H1 (cell line): Measurements from ENCODE around the gene RB1. TPM values are rescaled to one million over a fixed set of nuclear protein-coding genes. Genes with fewer than 3 reads are reported as not detected.
A peak's percentile ranks its signal among the peaks of the same experiment; 100 is the strongest.

Experiments used
- CTCF ChIA-PET: fragments of 300-600 bp; sonication (Branson Sonifier 250); formaldehyde crosslinking; loops from one replicate; lab custom pipeline; 2021; ENCODE audit not compliant: partially characterized antibody; lab: Charles Lee
- POLR2A ChIA-PET: fragments of 300-600 bp; sonication (Branson Sonifier 250); formaldehyde crosslinking; loops from one replicate; lab custom pipeline; 2021; ENCODE audit warnings: inconsistent platforms; ENCODE audit not compliant: partially characterized antibody; lab: Charles Lee
- DNase-seq, 2 experiments: peaks; one replicate each; pipeline versions ENCODE4 v3.0.0 to v3.0.0-alpha.2; 2010 to 2022; ENCODE audit warnings: low spot score in 2 of 2, low read depth in 1 of 2, mixed read lengths in 1 of 2
- FAIRE-seq: peaks from 2 replicates; lab custom pipeline; 2011; peaks lifted over from hg19 to GRCh38; lab: Jason Lieb, UNC
- H2AFZ ChIP-seq: 2 replicates; pipeline ENCODE4 v1.8.1; 2012; ENCODE audit warnings: low read length, inconsistent platforms
- H2AK5ac ChIP-seq: 2 replicates; pipeline ENCODE4 v1.6.1; 2013; ENCODE audit warnings: low read depth, low read length
- H2BK120ac ChIP-seq: replicated peaks from 2 replicates; pipeline ENCODE3; 2013; ENCODE audit warnings: low read depth, low read length, inconsistent platforms
- H2BK12ac ChIP-seq: 2 replicates; pipeline ENCODE4 v1.6.1; 2013; ENCODE audit warnings: low read depth, low read length
- H2BK15ac ChIP-seq: 2 replicates; pipeline ENCODE4 v1.6.1; 2013; ENCODE audit warnings: low read length
- H2BK20ac ChIP-seq: 2 replicates; pipeline ENCODE4 v1.6.1; 2013; ENCODE audit warnings: low read length
- H2BK5ac ChIP-seq: 2 replicates; pipeline ENCODE4 v1.6.1; 2013; ENCODE audit warnings: low read depth, low read length
- H3K14ac ChIP-seq: 2 replicates; pipeline ENCODE4 v1.6.1; 2013; ENCODE audit warnings: inconsistent platforms; ENCODE audit not compliant: insufficient read length
- H3K18ac ChIP-seq: 2 replicates; pipeline ENCODE4 v1.6.1; 2013; ENCODE audit warnings: low read length; ENCODE audit errors: extremely low read depth
- H3K23ac ChIP-seq: 2 replicates; pipeline ENCODE4 v1.6.1; 2013; ENCODE audit warnings: inconsistent platforms; ENCODE audit not compliant: insufficient read length
- H3K23me2 ChIP-seq: 2 replicates; pipeline ENCODE4 v1.6.1; 2013; ENCODE audit warnings: low read depth, low read length
- H3K27ac ChIP-seq: 2 replicates; pipeline ENCODE4 v1.6.1; 2011; ENCODE audit warnings: low read depth, low read length, inconsistent platforms
- H3K27me3 ChIP-seq, 4 experiments: replicated peaks in 1 of 4; 1 replicate in 1 of 4; 2 replicates in 3 of 4; pipeline versions ENCODE4 v1.6.1 to v1.8.1; 2011 to 2013; ENCODE audit warnings: low read length in 3 of 4, mild to moderate bottlenecking in 3 of 4, inconsistent platforms in 2 of 4, mixed read lengths in 2 of 4, moderate library complexity in 1 of 4; ENCODE audit not compliant: control insufficient read depth in 3 of 4, insufficient read depth in 3 of 4; ENCODE audit errors: extremely low read depth in 1 of 4
- H3K36me3 ChIP-seq, 4 experiments: 2 replicates each; pipeline versions ENCODE4 v1.6.1 to v1.8.1; 2011 to 2013; ENCODE audit warnings: mild to moderate bottlenecking in 4 of 4, low read length in 3 of 4, moderate library complexity in 2 of 4, control low read depth in 1 of 4, inconsistent platforms in 1 of 4; ENCODE audit not compliant: insufficient read depth in 4 of 4, control insufficient read depth in 2 of 4
- H3K4ac ChIP-seq: replicated peaks from 2 replicates; pipeline ENCODE3; 2013; ENCODE audit warnings: low read length, low read depth, mixed read lengths, inconsistent platforms; ENCODE audit not compliant: insufficient read length
- H3K4me1 ChIP-seq, 4 experiments: replicated peaks in 1 of 4; 1 replicate in 1 of 4; 2 replicates in 3 of 4; pipeline versions ENCODE4 v1.6.1 to v1.8.1; 2011 to 2013; ENCODE audit warnings: low read length in 3 of 4, inconsistent platforms in 2 of 4, mixed read lengths in 1 of 4; ENCODE audit not compliant: insufficient read depth in 4 of 4, control insufficient read depth in 3 of 4
- H3K4me2 ChIP-seq, 2 experiments: 2 replicates each; pipeline versions ENCODE4 v1.6.1 to v1.8.1; 2011 to 2013; ENCODE audit warnings: low read depth in 2 of 2, low read length in 2 of 2, control low read depth in 1 of 2, inconsistent platforms in 1 of 2, mild to moderate bottlenecking in 1 of 2; ENCODE audit not compliant: insufficient read depth in 1 of 2
- H3K4me3 ChIP-seq, 4 experiments: fragments of 200-600, 300-600 bp in 1 of 4; sonication (generic), shearing (Covaris generic), sonication (Bioruptor Twin) in 1 of 4; 2 replicates each; pipeline versions ENCODE4 v1.5.1 to v1.8.1; 2011 to 2016; ENCODE audit warnings: low read length in 4 of 4, low read depth in 3 of 4, control low read depth in 2 of 4, inconsistent platforms in 2 of 4, mild to moderate bottlenecking in 2 of 4, mixed read lengths in 1 of 4, moderate library complexity in 1 of 4; ENCODE audit not compliant: insufficient read depth in 2 of 4; ENCODE audit errors: extremely low read depth in 1 of 4
- H3K56ac ChIP-seq: replicated peaks from 2 replicates; pipeline ENCODE3; 2013; ENCODE audit warnings: low read depth, mild to moderate bottlenecking, mixed read lengths, low read length, inconsistent platforms; ENCODE audit not compliant: insufficient read length
- H3K79me1 ChIP-seq: 2 replicates; pipeline ENCODE4 v1.6.1; 2013; ENCODE audit warnings: low read depth, low read length, control low read depth
- H3K79me2 ChIP-seq, 2 experiments: 2 replicates each; pipeline versions ENCODE4 v1.6.1 to v1.8.1; 2012 to 2013; ENCODE audit warnings: low read length in 2 of 2, mild to moderate bottlenecking in 2 of 2, inconsistent platforms in 1 of 2; ENCODE audit not compliant: insufficient read depth in 2 of 2, control insufficient read depth in 1 of 2
- H3K9ac ChIP-seq, 4 experiments: replicated peaks in 1 of 4; 1 replicate in 1 of 4; 2 replicates in 3 of 4; pipeline versions ENCODE4 v1.6.1 to v1.8.1; 2011 to 2013; ENCODE audit warnings: low read depth in 3 of 4, low read length in 3 of 4, control low read depth in 2 of 4, mild to moderate bottlenecking in 2 of 4, moderate library complexity in 2 of 4, inconsistent platforms in 1 of 4; ENCODE audit errors: extremely low read depth in 1 of 4
- H3K9me3 ChIP-seq, 2 experiments: 2 replicates each; pipeline versions ENCODE4 v1.6.1 to v1.8.1; 2012 to 2013; ENCODE audit warnings: mild to moderate bottlenecking in 2 of 2, moderate library complexity in 2 of 2, control low read depth in 1 of 2, inconsistent platforms in 1 of 2, low read depth in 1 of 2, low read length in 1 of 2, mixed read lengths in 1 of 2; ENCODE audit not compliant: insufficient read depth in 2 of 2
- H4K20me1 ChIP-seq, 2 experiments: replicated peaks in 1 of 2; 2 replicates each; pipeline versions ENCODE3 to v1.8.1; 2011 to 2013; ENCODE audit warnings: inconsistent platforms in 2 of 2, low read length in 2 of 2, mild to moderate bottlenecking in 1 of 2; ENCODE audit not compliant: insufficient read depth in 2 of 2, control insufficient read depth in 1 of 2
- H4K5ac ChIP-seq: 2 replicates; pipeline ENCODE4 v1.6.1; 2013; ENCODE audit warnings: low read length, low read depth, mixed read lengths, inconsistent platforms; ENCODE audit not compliant: insufficient read length
- H4K8ac ChIP-seq: 2 replicates; pipeline ENCODE4 v1.8.0; 2013; ENCODE audit warnings: mild to moderate bottlenecking, moderate library complexity, low read length, inconsistent platforms; ENCODE audit not compliant: insufficient read depth; ENCODE audit errors: extremely low read depth
- H4K91ac ChIP-seq: replicated peaks from 2 replicates; pipeline ENCODE3; 2013; ENCODE audit warnings: low read length, mixed read lengths, inconsistent platforms; ENCODE audit not compliant: insufficient read length
- CREB1 ChIP-seq: IDR thresholded peaks from 2 replicates; pipeline ENCODE4 v1.6.1; 2012; ENCODE audit warnings: inconsistent platforms
- CTCF ChIP-seq, 3 experiments: IDR thresholded peaks; 1 replicate in 2 of 3; 2 replicates in 1 of 3; pipeline versions ENCODE4 v1.5.1 to v1.6.1; 2011; ENCODE audit warnings: low read length in 3 of 3, mild to moderate bottlenecking in 3 of 3, inconsistent platforms in 2 of 3, low read depth in 1 of 3, moderate library complexity in 1 of 3; ENCODE audit not compliant: insufficient read depth in 1 of 3; ENCODE audit errors: control extremely low read depth in 1 of 3
- KDM5A ChIP-seq: fragments of 200-600 bp; IDR thresholded peaks from 2 replicates; pipeline ENCODE4 v1.7.1; 2012; ENCODE audit warnings: mild to moderate bottlenecking, low read length, inconsistent platforms, mixed read lengths
- NANOG ChIP-seq: IDR thresholded peaks from 2 replicates; pipeline ENCODE4 v1.6.1; 2011; ENCODE audit warnings: low read length, low read depth, mild to moderate bottlenecking, inconsistent platforms; ENCODE audit not compliant: insufficient read depth, poor library complexity, severe bottlenecking
- RAD21 ChIP-seq, 2 experiments: IDR thresholded peaks in 1 of 2; conservative IDR thresholded peaks in 1 of 2; 2 replicates each; pipeline ENCODE4 v1.6.1; 2011; ENCODE audit warnings: low read depth in 2 of 2, low read length in 2 of 2, improper control_type of control experiment in 1 of 2, inconsistent platforms in 1 of 2, mild to moderate bottlenecking in 1 of 2, moderate library complexity in 1 of 2
- SIRT6 ChIP-seq: IDR thresholded peaks from one replicate; pipeline ENCODE4 v1.7.1; 2012; ENCODE audit warnings: low read length, inconsistent platforms
- WGBS, 2 experiments: shearing (Covaris generic) in 1 of 2; methylation state at CpG; one replicate each; pipeline versions ENCODE4 v1.1.6 to v1.1.7; 2013 to 2015; ENCODE audit warnings: low lambda C conversion rate in 2 of 2, mixed read lengths in 2 of 2, inconsistent platforms in 1 of 2, low coverage in 1 of 2, missing lambda C conversion rate in 1 of 2; ENCODE audit not compliant: insufficient replicate concordance in 2 of 2, insufficient coverage in 1 of 2, insufficient read length in 1 of 2; ENCODE audit errors: extremely low coverage in 1 of 2, missing lambda C conversion rate in 1 of 2; 5-methylcytosine and 5-hydroxymethylcytosine counted together
- polyA plus RNA-seq, 7 experiments: library from polyadenylated mRNA; depleted of rRNA in 3 of 7; stranded (reverse) in 5 of 7; unstranded in 2 of 7; fragments of >200 nt in 5 of 7; fragments of 200-250 nt in 2 of 7; gene quantifications; 1 replicate in 5 of 7; 2 replicates in 1 of 7; 4 replicates in 1 of 7; pipeline versions ENCODE4 v1.2.1 to v1.2.3, GENCODE V29; 2011 to 2013; ENCODE audit warnings: missing spikeins in 2 of 7, mixed read lengths in 2 of 7
- total RNA-seq: library from RNA; stranded (reverse); fragmentation: NEBNext Ultra II Directional; extraction: Animal tissue kit (Norgen Biotek cat#: 25700); gene quantifications from 2 replicates; pipeline ENCODE4 v1.2.1, GENCODE V29; 2021

RB1 gene
- total and polyA plus RNA-seq, 2 of the 8 experiments (the other 6 are each of a cell fraction or from before 2014, with no cell fraction given), result 4.1 to 17.5 TPM

GRCh38 chr13:48475230-48475629 lies 171.7 kb downstream of the RB1 start:
- no peaks in the 10 kb centered on the region for H3K79me2 ChIP-seq
- H2BK120ac ChIP-seq, result no peak overlapping the region
- H2AFZ ChIP-seq, result no peak overlapping the region
- TF ChIP-seq CTCF (IDR thresholded peaks at IDR 0.05; ENCODE audit: control extremely low read depth in 1 of 3, insufficient read depth in 1 of 3, low read depth in 1 of 3, low read length in 3 of 3), result peak in 1 of 3 experiments; percentile 34; a peak in 1 of 4 replicates
- TF ChIP-seq NANOG, result no peak
- TF ChIP-seq CREB1, result no peak
- no peak for TF ChIP-seq KDM5A
- no peak for TF ChIP-seq SIRT6
- TF ChIP-seq RAD21 (IDR thresholded peaks at IDR 0.05 in 1 of 2, conservative IDR thresholded peaks at IDR 0.05 in 1 of 2; ENCODE audit: low read depth in 2 of 2, low read length in 2 of 2), result no peak; a peak in 1 of 4 replicates
- no peak overlapping the region for H2BK12ac ChIP-seq
- H3K9me3 ChIP-seq, result no peaks in the 10 kb centered on the region
- H2AK5ac ChIP-seq, result no peak overlapping the region
- no peaks in the 10 kb centered on the region for H4K20me1 ChIP-seq
- no peaks in the 10 kb centered on the region for H3K4me1 ChIP-seq
- FAIRE-seq (no peak), DNase-seq (no peak)
- H3K9ac ChIP-seq, result no peak overlapping the region
- H3K4me2 ChIP-seq, result no peak overlapping the region
- no peaks in the 10 kb centered on the region for H3K79me1 ChIP-seq
- ChIA-PET POLR2A (no interaction called here), CTCF (interaction anchor here (0.5 to 1.4 kb wide), 7 partner anchors 8 to 159 kb away, joined by 3 to 4 read pairs (median 3); no protein-coding TSS in a partner anchor)
- no peak overlapping the region for H3K56ac ChIP-seq
- no peak overlapping the region for H4K5ac ChIP-seq
- H2BK5ac ChIP-seq, result no peak overlapping the region
- no peak overlapping the region for H4K91ac ChIP-seq
- H3K23ac ChIP-seq, result no peak overlapping the region
- H4K8ac ChIP-seq, result no peak overlapping the region
- no peak overlapping the region for H3K27ac ChIP-seq
- 96% methylated on average over 2 of the region's 2 CpGs; no CpG with 5 or more reads in 1 of the 2 experiments for WGBS, 2 experiments
- no peak overlapping the region for H3K4ac ChIP-seq
- no peak overlapping the region for H3K18ac ChIP-seq
- H3K23me2 ChIP-seq, result no peaks in the 10 kb centered on the region
- H2BK20ac ChIP-seq, result no peak overlapping the region
- H3K36me3 ChIP-seq, result no peaks in the 10 kb centered on the region; a peak in 1 of 8 replicates
- H2BK15ac ChIP-seq, result no peak overlapping the region
- no peak overlapping the region for H3K14ac ChIP-seq
- no peak overlapping the region for H3K4me3 ChIP-seq
- no peaks in the 10 kb centered on the region for H3K27me3 ChIP-seq
